HG03432 (cell line): ENCODE data around the gene DOCK6.
"Not testable (repeated sequence)": the region's sequence is repeated elsewhere in the genome, so short reads cannot be mapped to it uniquely, and the experiment has no call there.

Source experiments
- ATAC-seq: cut with Tn5 transposase; IDR thresholded peaks from one replicate; pipeline ENCODE4 v1.9.1; 2021; ENCODE audit warnings: mild to moderate bottlenecking, moderate library complexity; ENCODE audit not compliant: unreplicated experiment

DOCK6 gene

GRCh38 chr19:11176466-11177193 is 85.7 kb downstream of the DOCK6 start:
- ATAC-seq, result no peak

DNA sequence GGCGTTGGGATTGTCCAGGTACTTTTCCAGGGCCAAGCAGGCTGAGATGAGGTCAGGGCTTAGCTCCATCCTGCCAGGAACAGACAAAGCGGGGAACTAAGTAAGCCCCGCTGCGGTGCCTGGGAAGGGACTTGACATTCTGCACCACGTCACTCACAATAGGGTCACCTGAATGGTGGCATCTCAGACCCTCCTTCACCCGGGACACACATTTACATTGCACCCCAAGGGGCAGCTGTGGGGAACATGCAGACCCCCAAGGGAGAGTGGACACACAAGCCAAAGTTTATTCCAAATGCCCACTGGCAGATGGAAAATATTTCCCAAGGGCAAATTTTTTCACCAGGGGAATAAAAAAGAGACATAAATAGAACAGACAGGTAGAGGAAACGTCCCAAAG is 86.4 kb downstream of the DOCK6 start:
- no peak for ATAC-seq

- no peak for ATAC-seq
These were observed 88.0 kb downstream of the DOCK6 start for GRCh38 chr19:11174336-11174735.

DNA sequence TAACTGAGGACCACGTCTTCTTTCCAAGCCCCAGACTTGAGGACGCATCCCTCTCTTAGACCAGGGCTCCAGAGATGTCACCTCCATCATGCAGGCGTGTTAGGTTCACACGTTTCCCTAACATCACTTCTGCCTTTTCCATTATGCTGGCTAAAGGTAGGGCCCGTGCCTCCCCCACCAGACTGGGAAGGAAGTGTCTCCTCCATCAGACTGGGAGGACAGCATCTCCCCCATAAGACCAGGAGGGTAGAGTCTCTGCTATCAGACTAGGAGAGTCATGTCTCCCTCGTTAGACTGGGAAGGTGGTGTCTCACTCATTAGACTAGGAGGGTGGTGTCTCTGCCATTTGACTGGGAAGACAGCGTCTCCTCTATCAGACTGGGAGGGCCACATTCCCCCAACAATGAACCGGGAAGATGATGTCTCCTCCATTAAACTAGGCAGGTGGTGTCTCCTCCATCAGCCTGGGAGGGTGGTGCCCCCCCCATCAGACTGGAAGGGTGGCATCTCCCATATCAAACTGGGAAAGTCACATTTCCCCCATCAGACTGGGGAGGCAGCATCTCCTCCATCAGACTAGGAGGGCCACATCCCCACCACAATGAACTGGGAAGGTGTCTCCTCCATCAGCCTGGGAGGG is 88.7 kb downstream of the DOCK6 start:
- ATAC-seq, result no peak

GRCh38 chr19:11172576-11172975 is 89.7 kb downstream of the DOCK6 start:
- ATAC-seq, result no peak

DNA sequence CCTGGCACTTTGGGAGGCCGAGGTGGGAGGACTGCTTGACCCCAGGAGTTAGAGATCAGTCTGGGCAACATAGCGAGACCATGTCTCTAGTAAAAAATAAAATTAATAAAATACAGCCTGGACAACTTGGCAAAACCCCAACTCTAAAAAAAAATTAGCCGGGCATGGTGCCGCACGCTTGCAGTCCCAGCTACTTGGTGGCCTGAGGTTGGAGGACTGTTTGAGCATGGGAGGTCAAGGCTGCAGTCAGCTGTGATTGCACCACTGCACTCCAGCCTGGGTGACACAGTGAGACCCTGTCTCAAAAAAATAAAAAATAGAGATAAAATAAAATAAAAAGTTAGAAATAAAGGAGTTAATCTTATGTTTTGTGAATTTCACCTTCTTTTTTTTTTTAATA is 91.2 kb downstream of the DOCK6 start:
- ATAC-seq, result no peak

DNA sequence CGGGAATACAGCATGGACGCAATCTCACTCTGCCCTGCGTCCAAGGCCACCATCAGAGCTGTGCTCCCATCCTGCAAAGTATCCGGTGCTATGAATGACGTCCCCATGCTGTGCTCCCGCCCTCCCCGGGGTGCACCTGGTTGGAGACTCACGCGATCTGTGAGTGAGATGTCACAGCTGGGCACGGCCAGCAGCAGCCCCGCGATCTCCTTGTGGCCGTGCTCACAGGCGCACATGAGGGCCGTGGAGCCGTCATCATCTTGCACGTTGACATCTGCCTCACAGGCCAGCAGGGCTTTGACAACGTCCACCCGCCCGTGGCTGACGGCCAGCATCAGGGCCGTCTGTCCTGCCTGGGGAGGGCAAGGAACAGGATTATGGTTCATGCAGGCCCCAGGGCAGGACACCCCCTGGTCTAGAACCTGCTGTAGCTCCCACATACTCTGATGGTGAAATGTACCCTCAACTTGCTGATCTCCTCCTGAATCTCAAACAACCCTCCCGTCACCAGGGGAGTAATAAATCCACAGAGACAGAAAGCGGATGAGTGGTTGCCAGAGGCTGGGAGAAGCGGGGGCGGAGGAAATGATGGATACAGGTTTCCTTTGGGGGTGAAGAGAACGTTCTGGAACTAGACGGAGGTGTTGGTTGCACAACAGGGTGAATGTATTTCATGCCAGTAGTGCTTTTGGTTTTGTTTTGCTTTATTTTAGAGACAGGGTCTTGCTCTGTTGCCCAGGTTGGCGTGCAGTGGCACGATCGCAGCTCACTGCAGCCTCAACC is 92.2 kb downstream of the DOCK6 start:
- ATAC-seq, result no peak

- ATAC-seq, result no peak
These were observed 93.8 kb downstream of the DOCK6 start for GRCh38 chr19:11168568-11168967.

DNA sequence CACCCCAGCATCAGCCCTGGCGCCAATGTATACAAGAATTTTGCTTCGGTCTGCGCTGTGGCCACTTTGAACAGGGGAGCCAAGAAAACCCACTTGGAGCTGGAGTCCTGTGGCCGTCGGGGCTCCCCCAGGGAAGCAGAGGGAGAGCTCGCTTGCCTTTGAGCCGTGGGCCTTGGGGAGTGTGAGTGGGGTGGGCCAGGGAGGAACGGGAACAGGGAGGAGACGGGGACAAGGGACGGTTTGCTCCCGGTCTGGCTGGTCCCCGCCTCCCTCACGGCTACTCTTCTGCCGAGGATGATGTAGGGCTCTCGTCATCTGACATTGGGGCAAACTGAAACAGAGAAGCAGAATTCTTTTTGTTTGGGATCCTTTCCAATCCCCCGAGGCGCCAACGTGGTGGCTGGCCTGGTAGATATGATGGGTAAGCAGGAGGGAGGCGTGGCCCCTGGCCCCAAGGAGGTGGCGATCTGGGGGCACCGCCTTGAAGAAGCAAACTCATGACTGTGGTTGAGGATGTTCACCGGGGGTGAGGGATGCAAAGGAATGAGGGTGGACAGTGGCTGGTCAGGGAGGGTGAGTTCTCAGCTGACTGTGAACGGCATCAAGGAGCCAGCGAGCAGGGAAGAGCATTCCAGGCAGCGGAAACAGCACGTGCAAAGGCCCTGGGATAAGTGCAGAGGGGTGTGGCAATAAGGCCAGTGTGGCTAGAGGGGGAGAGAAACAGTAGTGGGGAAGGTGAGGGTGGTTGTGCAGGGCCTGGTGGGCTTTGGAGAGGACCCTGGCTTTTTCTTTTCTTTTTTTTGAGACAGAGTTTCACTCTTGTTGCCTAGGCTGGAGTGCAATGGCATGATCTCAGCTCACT is 95.8 kb downstream of the DOCK6 start:
- no peak for ATAC-seq

GRCh38 chr19:11165486-11166030 is 96.8 kb downstream of the DOCK6 start:
- ATAC-seq, result no peak

GRCh38 chr19:11164879-11165406 is 97.4 kb downstream of the DOCK6 start:
- no peak for ATAC-seq

- ATAC-seq, result no peak
These were observed 98.0 kb downstream of the DOCK6 start for GRCh38 chr19:11164296-11164695.

GRCh38 chr19:11160440-11160768 is 101.9 kb downstream of the DOCK6 start:
- not testable (repeated sequence) for ATAC-seq

GRCh38 chr19:11159598-11160439 is 102.5 kb downstream of the DOCK6 start:
- ATAC-seq, result no peak

DNA sequence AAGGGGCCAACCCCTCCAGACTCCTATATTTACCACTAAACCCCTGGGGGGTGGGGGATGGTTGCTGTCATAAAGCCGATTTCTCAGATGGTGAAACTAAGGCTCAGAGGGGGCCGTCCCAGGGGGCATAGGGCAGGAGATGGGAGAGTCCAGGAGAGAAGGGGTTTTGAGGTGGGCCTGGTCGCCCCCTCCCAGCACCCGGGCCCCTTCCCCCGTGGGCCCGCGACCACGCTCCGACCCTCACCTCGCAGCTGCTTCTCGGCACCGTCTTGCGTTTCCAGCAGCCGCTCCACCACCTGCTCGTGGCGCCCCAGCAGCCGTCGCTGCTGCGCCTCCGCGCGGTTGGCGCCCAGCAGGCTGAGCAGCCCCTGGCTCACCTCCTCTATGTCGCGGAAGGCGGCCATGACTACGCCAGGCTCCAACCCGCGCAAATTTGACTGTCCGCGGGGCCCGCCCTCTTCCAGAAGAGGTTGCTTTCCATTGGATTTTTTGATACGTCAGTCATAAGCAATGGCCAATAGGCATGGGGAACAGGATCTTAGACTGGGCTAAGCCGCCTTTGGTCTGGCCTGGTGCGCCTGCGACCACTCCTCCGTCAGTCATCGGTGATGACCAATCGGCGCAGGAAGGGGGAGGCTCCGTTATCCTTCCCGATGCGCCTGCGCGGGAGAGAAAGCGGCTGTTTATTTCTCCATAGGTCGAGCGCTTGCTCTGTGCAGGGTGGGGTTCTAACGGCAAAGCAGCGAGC is 106.8 kb downstream of the DOCK6 start, which contains the start of gene SPC24:
Gene SPC24 (minus strand): TSS at position 410 of the 748 bp plus-strand sequence. CDS start 6 bp downstream, at position 404.
- peak; percentile 97 for ATAC-seq

GRCh38 chr19:11154683-11155047 is 107.7 kb downstream of the DOCK6 start:
- ATAC-seq, result no peak

GRCh38 chr19:11152318-11153062 is 109.8 kb downstream of the DOCK6 start:
- ATAC-seq, result no peak

DNA sequence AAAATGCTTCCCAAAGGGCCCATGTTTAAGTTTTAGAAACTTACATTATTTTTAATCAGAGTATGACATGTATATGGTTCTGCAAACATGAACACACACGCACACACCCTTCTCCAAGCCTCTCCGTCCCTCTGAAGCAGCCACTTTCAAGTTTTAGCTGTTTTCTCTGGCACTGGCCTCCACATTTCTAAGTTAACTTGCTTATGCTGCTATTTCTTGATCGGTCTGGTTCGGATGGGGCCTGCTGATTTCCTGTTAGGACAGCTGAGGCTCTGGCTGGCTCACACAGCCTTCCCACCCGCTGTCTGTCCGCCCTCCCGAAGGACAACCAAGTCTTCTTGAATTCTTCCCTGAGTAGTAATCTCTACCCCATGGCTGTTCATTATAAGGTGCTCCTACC is 111.1 kb downstream of the DOCK6 start:
- ATAC-seq, result no peak
